Measurements from ENCODE around the gene PARVB. TPM values are rescaled to one million over a fixed set of nuclear protein-coding genes. Genes with fewer than 3 reads are reported as not detected.

The PARVB gene
- total and polyA plus RNA-seq, 2 of the 8 experiments (the other 6 are each of a cell fraction or from before 2014, with no cell fraction given) = 14.5 to 18.6 TPM

DNA sequence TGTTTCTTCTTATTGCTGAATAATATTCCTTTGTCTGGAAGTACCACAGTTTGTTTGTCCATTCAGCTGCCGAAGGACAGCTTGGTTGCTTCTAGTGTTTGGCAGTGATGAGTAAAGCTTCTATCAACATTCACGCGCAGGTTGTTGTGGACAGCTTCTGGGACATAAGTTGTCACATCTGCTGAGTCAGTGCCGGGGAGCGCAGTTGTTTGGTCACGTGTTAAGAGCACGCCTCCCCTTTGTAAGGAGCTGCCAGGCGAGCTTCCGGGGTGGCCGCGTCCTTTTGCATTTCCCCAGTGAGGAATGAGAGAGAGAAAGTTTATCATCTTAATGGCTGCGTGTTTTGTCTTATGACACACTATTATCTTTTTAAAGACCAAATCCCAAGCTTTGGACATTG lies 38.6 kb upstream of the PARVB start:
- no peak overlapping the region for H4K8ac ChIP-seq (ENCODE audit: extremely low read depth, insufficient read depth, low read length)
- no peak overlapping the region for H3K18ac ChIP-seq (ENCODE audit: extremely low read depth, low read length)
- no peak overlapping the region for H2BK120ac ChIP-seq (replicated peaks; ENCODE audit: low read depth, low read length)
- H3K9ac ChIP-seq (replicated peaks in 1 of 4; ENCODE audit: extremely low read depth in 1 of 4, low read depth in 3 of 4, low read length in 3 of 4) = no peak overlapping the region
- no peak overlapping the region for H3K4ac ChIP-seq (replicated peaks; ENCODE audit: insufficient read length, low read depth, low read length)
- no peak overlapping the region for H2AFZ ChIP-seq (ENCODE audit: low read length)
- DNase-seq (ENCODE audit: low read depth in 1 of 2, low spot score in 2 of 2) (no peak), FAIRE-seq (no peak)
- no peaks in the 10 kb centered on the region for H3K79me1 ChIP-seq (ENCODE audit: low read depth, low read length)
- ChIA-PET POLR2A (ENCODE audit: partially characterized antibody) (no interaction called here), CTCF (ENCODE audit: partially characterized antibody) (interaction anchor here (1.0 to 1.1 kb wide), 2 partner anchors 47 to 96 kb away, joined by 3 read pairs; no protein-coding TSS in a partner anchor)
- H2BK5ac ChIP-seq (ENCODE audit: low read depth, low read length) = no peak overlapping the region
- no peak overlapping the region for H2BK20ac ChIP-seq (ENCODE audit: low read length)
- H2BK15ac ChIP-seq (ENCODE audit: low read length) = no peak overlapping the region
- no peak overlapping the region for H3K4me2 ChIP-seq (ENCODE audit: insufficient read depth in 1 of 2, low read depth in 2 of 2, low read length in 2 of 2)
- no peak overlapping the region for H3K23ac ChIP-seq (ENCODE audit: insufficient read length)
- H3K36me3 ChIP-seq (ENCODE audit: control insufficient read depth in 2 of 4, insufficient read depth in 4 of 4, low read length in 3 of 4) = peaks cover 8 to 50% (median 22%) of the 10 kb centered on the region in 4 experiments
- no peaks in the 10 kb centered on the region for H3K27me3 ChIP-seq (replicated peaks in 1 of 4; ENCODE audit: control insufficient read depth in 3 of 4, extremely low read depth in 1 of 4, insufficient read depth in 3 of 4, low read length in 3 of 4)
- H3K9me3 ChIP-seq (ENCODE audit: insufficient read depth in 2 of 2, low read depth in 1 of 2, low read length in 1 of 2) = no peaks in the 10 kb centered on the region
- H3K14ac ChIP-seq (ENCODE audit: insufficient read length) = no peak overlapping the region
- H4K5ac ChIP-seq (ENCODE audit: insufficient read length, low read depth, low read length) = no peak overlapping the region
- no peak overlapping the region for H2AK5ac ChIP-seq (ENCODE audit: low read depth, low read length)
- H3K56ac ChIP-seq (replicated peaks; ENCODE audit: insufficient read length, low read depth, low read length) = no peak overlapping the region
- H3K79me2 ChIP-seq (ENCODE audit: control insufficient read depth in 1 of 2, insufficient read depth in 2 of 2, low read length in 2 of 2) = no peaks in the 10 kb centered on the region
- no peaks in the 10 kb centered on the region for H3K23me2 ChIP-seq (ENCODE audit: low read depth, low read length)
- H2BK12ac ChIP-seq (ENCODE audit: low read depth, low read length) = no peak overlapping the region
- TF ChIP-seq EZH2 (IDR thresholded peaks at IDR 0.05; ENCODE audit: low read depth, low read length, severe bottlenecking) (no peak), RXRA (IDR thresholded peaks at IDR 0.05; ENCODE audit: insufficient read depth, low read depth, low read length) (no peak), PHF8 (conservative IDR thresholded peaks at IDR 0.05; ENCODE audit: low read depth, low read length) (no peak), EP300 (IDR thresholded peaks at IDR 0.05; ENCODE audit: borderline replicate concordance in 1 of 2, low read depth in 2 of 2, low read length in 2 of 2) (no peak)
- H3K4me1 ChIP-seq (replicated peaks in 1 of 4; ENCODE audit: control insufficient read depth in 3 of 4, insufficient read depth in 4 of 4, low read length in 3 of 4) = no peaks in the 10 kb centered on the region
- 81% methylated on average over 12 of the region's 12 CpGs; no CpG with 5 or more reads in 1 of the 2 experiments for WGBS, 2 experiments (ENCODE audit: extremely low coverage in 1 of 2, insufficient coverage in 1 of 2, insufficient read length in 1 of 2, insufficient replicate concordance in 2 of 2, low coverage in 1 of 2, low lambda C conversion rate in 2 of 2, missing lambda C conversion rate in 1 of 2)
- no peak overlapping the region for H3K4me3 ChIP-seq (ENCODE audit: extremely low read depth in 1 of 4, insufficient read depth in 2 of 4, low read depth in 3 of 4, low read length in 4 of 4)
- peaks cover 0 to 5% of the 10 kb centered on the region in 2 experiments for H4K20me1 ChIP-seq (replicated peaks in 1 of 2; ENCODE audit: control insufficient read depth in 1 of 2, insufficient read depth in 2 of 2, low read length in 2 of 2)
- H4K91ac ChIP-seq (replicated peaks; ENCODE audit: insufficient read length, low read length) = no peak overlapping the region
- H3K27ac ChIP-seq (ENCODE audit: low read depth, low read length) = no peak overlapping the region
